GM19395 (cell line): ENCODE measurements around the gene ACTL10.

Experiments used
- ATAC-seq: cut with Tn5 transposase; IDR thresholded peaks from one replicate; pipeline ENCODE4 v1.9.1; 2021; ENCODE audit warnings: mild to moderate bottlenecking, moderate library complexity; ENCODE audit not compliant: unreplicated experiment

ACTL10 gene

GRCh38 chr20:33663161-33664084 lies 3.3 kb upstream of the ACTL10 start:
- ATAC-seq = no peak

GRCh38 chr20:33664085-33664761 lies 2.5 kb upstream of the ACTL10 start:
- ATAC-seq = no peak

- ATAC-seq = no peak
Observed at GRCh38 chr20:33664762-33665144, 2.0 kb upstream of the ACTL10 start.

GRCh38 chr20:33667245-33667675 lies 517 bp downstream of the ACTL10 start:
- peak; percentile 20 for ATAC-seq

GRCh38 chr20:33667676-33668465 lies 1.1 kb downstream of the ACTL10 start:
- no peak for ATAC-seq

GRCh38 chr20:33668466-33669155 lies 1.9 kb downstream of the ACTL10 start:
- no peak for ATAC-seq

GRCh38 chr20:33669224-33669623 lies 2.5 kb downstream of the ACTL10 start:
- ATAC-seq = no peak

- no peak for ATAC-seq
Observed at GRCh38 chr20:33669873-33670640, 3.3 kb downstream of the ACTL10 start.

GRCh38 chr20:33670715-33671499 lies 4.2 kb downstream of the ACTL10 start:
- no peak for ATAC-seq

GRCh38 chr20:33671573-33672288 lies 5.0 kb downstream of the ACTL10 start:
- ATAC-seq = no peak

GRCh38 chr20:33672426-33673113 lies 5.8 kb downstream of the ACTL10 start:
- ATAC-seq = no peak

GRCh38 chr20:33673114-33673409 lies 6.3 kb downstream of the ACTL10 start:
- ATAC-seq = no peak

- peak; percentile 42 for ATAC-seq
Observed at GRCh38 chr20:33673410-33674293, 6.9 kb downstream of the ACTL10 start.

GRCh38 chr20:33674294-33675135 lies 7.8 kb downstream of the ACTL10 start, which contains the start of gene NECAB3:
Gene NECAB3, minus strand, starts transcription at chr20:33674428. Its CDS starts 76 bp downstream, at chr20:33674352.
- peak; percentile 70 for ATAC-seq

GRCh38 chr20:33675136-33675959 lies 8.6 kb downstream of the ACTL10 start:
- ATAC-seq = no peak
